H9 (cell line): ENCODE results near the gene HNRNPH2. TPM values are rescaled to one million over a fixed set of nuclear protein-coding genes. Genes with fewer than 3 reads are reported as not detected.

Experiments used
- DNase-seq: peaks from one replicate; pipeline ENCODE4 v3.0.0-alpha.2; 2017
- H2AFZ ChIP-seq: one replicate; pipeline ENCODE4 v1.6.1; 2013; ENCODE audit warnings: mild to moderate bottlenecking, low read length, control low read depth, moderate library complexity
- H2AK5ac ChIP-seq: 2 replicates; pipeline ENCODE4 v1.6.1; 2013; ENCODE audit warnings: low read length, control low read depth, mixed read lengths; ENCODE audit not compliant: insufficient read length
- H2BK120ac ChIP-seq: one replicate; pipeline ENCODE4 v1.6.1; 2013; ENCODE audit warnings: low read depth, mild to moderate bottlenecking, low read length, control low read depth, inconsistent platforms; ENCODE audit not compliant: poor library complexity, severe bottlenecking
- H2BK12ac ChIP-seq: 2 replicates; pipeline ENCODE4 v1.6.1; 2013; ENCODE audit warnings: low read length, control low read depth, mixed read lengths, low read depth; ENCODE audit not compliant: insufficient read length
- H2BK15ac ChIP-seq: 2 replicates; pipeline ENCODE4 v1.6.1; 2013; ENCODE audit warnings: low read depth, low read length, control low read depth
- H2BK20ac ChIP-seq: one replicate; pipeline ENCODE4 v1.6.1; 2013; ENCODE audit warnings: low read depth, mild to moderate bottlenecking, low read length, control low read depth, inconsistent platforms; ENCODE audit not compliant: poor library complexity, severe bottlenecking
- H2BK5ac ChIP-seq: 2 replicates; pipeline ENCODE4 v1.6.1; 2013; ENCODE audit warnings: low read length, control low read depth, mixed read lengths; ENCODE audit not compliant: insufficient read length
- H3K14ac ChIP-seq: 2 replicates; pipeline ENCODE4 v1.6.1; 2013; ENCODE audit warnings: low read length, control low read depth; ENCODE audit not compliant: insufficient read depth
- H3K18ac ChIP-seq: 2 replicates; pipeline ENCODE4 v1.6.1; 2013; ENCODE audit warnings: low read depth, mild to moderate bottlenecking, mixed read lengths, low read length, control low read depth; ENCODE audit not compliant: insufficient read length
- H3K23ac ChIP-seq: 2 replicates; pipeline ENCODE4 v1.6.1; 2013; ENCODE audit warnings: low read length, control low read depth, mixed read lengths, low read depth; ENCODE audit not compliant: insufficient read length
- H3K23me2 ChIP-seq: 2 replicates; pipeline ENCODE4 v1.6.1; 2013; ENCODE audit warnings: low read depth, mild to moderate bottlenecking, mixed read lengths, low read length, control low read depth; ENCODE audit not compliant: insufficient read length, poor library complexity, severe bottlenecking
- H3K27ac ChIP-seq: 2 replicates; pipeline ENCODE4 v1.5.1; 2013; ENCODE audit warnings: low read length, control low read depth, mixed read lengths, low read depth; ENCODE audit not compliant: insufficient read length
- H3K27me3 ChIP-seq: 2 replicates; pipeline ENCODE4 v1.6.1; 2013; ENCODE audit warnings: low read length, control low read depth, inconsistent platforms; ENCODE audit not compliant: insufficient read depth
- H3K4ac ChIP-seq: 2 replicates; pipeline ENCODE4 v1.6.1; 2013; ENCODE audit warnings: low read depth, mild to moderate bottlenecking, control low read depth, inconsistent platforms, low read length, moderate library complexity
- H3K4me1 ChIP-seq: 2 replicates; pipeline ENCODE4 v1.6.1; 2013; ENCODE audit warnings: low read length, control low read depth, inconsistent platforms; ENCODE audit not compliant: insufficient read depth
- H3K4me2 ChIP-seq: 2 replicates; pipeline ENCODE4 v1.6.1; 2013; ENCODE audit warnings: low read length, control low read depth, mixed read lengths; ENCODE audit not compliant: insufficient read length, insufficient read depth
- H3K56ac ChIP-seq: 2 replicates; pipeline ENCODE4 v1.6.1; 2013; ENCODE audit warnings: low read depth, mild to moderate bottlenecking, mixed read lengths, low read length, control low read depth; ENCODE audit not compliant: insufficient read length
- H3K79me1 ChIP-seq: 2 replicates; pipeline ENCODE4 v1.6.1; 2013; ENCODE audit warnings: low read depth, mild to moderate bottlenecking, moderate library complexity, low read length, control low read depth, inconsistent platforms; ENCODE audit not compliant: insufficient read depth, poor library complexity, severe bottlenecking
- H3K79me2 ChIP-seq: 2 replicates; pipeline ENCODE4 v1.6.1; 2013; ENCODE audit warnings: low read length, control low read depth, inconsistent platforms; ENCODE audit not compliant: insufficient read depth
- H3K9ac ChIP-seq: 2 replicates; pipeline ENCODE4 v1.6.1; 2013; ENCODE audit warnings: low read length, control low read depth, mixed read lengths; ENCODE audit not compliant: insufficient read length; ENCODE audit errors: extremely low read depth
- H3K9me3 ChIP-seq: one replicate; pipeline ENCODE4 v1.6.1; 2013; ENCODE audit warnings: low read depth, low read length, inconsistent platforms; ENCODE audit not compliant: control insufficient read depth
- H3T11ph ChIP-seq: one replicate; pipeline ENCODE4 v1.6.1; 2013; ENCODE audit warnings: mild to moderate bottlenecking, low read length, control low read depth, inconsistent platforms
- H4K20me1 ChIP-seq: one replicate; pipeline ENCODE4 v1.6.1; 2013; ENCODE audit not compliant: control insufficient read depth, insufficient read length, insufficient read depth
- H4K5ac ChIP-seq: 2 replicates; pipeline ENCODE4 v1.6.1; 2013; ENCODE audit warnings: low read depth, mild to moderate bottlenecking, mixed read lengths, low read length, control low read depth; ENCODE audit not compliant: insufficient read length
- H4K8ac ChIP-seq: replicated peaks from 2 replicates; pipeline ENCODE4 v1.6.1; 2013; ENCODE audit warnings: low read length, control low read depth, mixed read lengths, low read depth; ENCODE audit not compliant: insufficient read length
- H4K91ac ChIP-seq: 2 replicates; pipeline ENCODE4 v1.6.1; 2013; ENCODE audit warnings: low read depth, mild to moderate bottlenecking, moderate library complexity, mixed read lengths, low read length, control low read depth; ENCODE audit not compliant: insufficient read length
- H3K27ac Mint-ChIP-seq, 3 experiments: 2 replicates in 2 of 3; 3 replicates in 1 of 3; pipeline ENCODE4 v1.8.0; 2020 to 2021; ENCODE audit warnings: mixed read lengths in 3 of 3, mild to moderate bottlenecking in 1 of 3, moderate library complexity in 1 of 3
- H3K27me3 Mint-ChIP-seq: 2 replicates; pipeline ENCODE4 v1.8.0; 2021; ENCODE audit warnings: low read depth, mild to moderate bottlenecking, moderate library complexity, mixed read lengths
- H3K36me3 Mint-ChIP-seq, 3 experiments: 2 replicates in 2 of 3; 3 replicates in 1 of 3; pipeline ENCODE4 v1.8.0; 2020 to 2021; ENCODE audit warnings: low read depth in 3 of 3, mixed read lengths in 3 of 3; ENCODE audit not compliant: insufficient read depth in 1 of 3
- H3K4me1 Mint-ChIP-seq, 2 experiments: 2 replicates each; pipeline ENCODE4 v1.8.0; 2020; ENCODE audit warnings: mixed read lengths in 2 of 2
- H3K4me3 Mint-ChIP-seq, 2 experiments: 2 replicates in 1 of 2; 3 replicates in 1 of 2; pipeline ENCODE4 v1.8.0; 2020 to 2021; ENCODE audit warnings: mild to moderate bottlenecking in 2 of 2, mixed read lengths in 2 of 2, moderate library complexity in 1 of 2
- H3K9me3 Mint-ChIP-seq, 2 experiments: 2 replicates in 1 of 2; 3 replicates in 1 of 2; pipeline ENCODE4 v1.8.0; 2020; ENCODE audit warnings: mild to moderate bottlenecking in 2 of 2, mixed read lengths in 2 of 2, moderate library complexity in 1 of 2
- WGBS: extraction: QIAGEN DNeasy Blood & Tissue Kit; methylation state at CpG from one replicate; pipeline ENCODE4 v1.1.7; 2013; ENCODE audit warnings: missing lambda C conversion rate, low lambda C conversion rate, mixed read lengths; ENCODE audit not compliant: insufficient read length; ENCODE audit errors: extremely low coverage; 5-methylcytosine and 5-hydroxymethylcytosine counted together
- total RNA-seq: library from RNA; stranded (reverse); gene quantifications from 2 replicates; pipeline ENCODE4 v1.2.1, GENCODE V29; 2021
- TF ChIP-seq, protein P1 (sequence below): fragments of 200-600 bp; sonication (generic); conservative IDR thresholded peaks from 3 replicates; pipeline ENCODE4 v1.8.0; 2021; ENCODE audit warnings: antibody characterized with exemption, mild to moderate bottlenecking

The HNRNPH2 gene
- total RNA-seq, 1 experiment from 2014 or later: 60.2 TPM

DNA sequence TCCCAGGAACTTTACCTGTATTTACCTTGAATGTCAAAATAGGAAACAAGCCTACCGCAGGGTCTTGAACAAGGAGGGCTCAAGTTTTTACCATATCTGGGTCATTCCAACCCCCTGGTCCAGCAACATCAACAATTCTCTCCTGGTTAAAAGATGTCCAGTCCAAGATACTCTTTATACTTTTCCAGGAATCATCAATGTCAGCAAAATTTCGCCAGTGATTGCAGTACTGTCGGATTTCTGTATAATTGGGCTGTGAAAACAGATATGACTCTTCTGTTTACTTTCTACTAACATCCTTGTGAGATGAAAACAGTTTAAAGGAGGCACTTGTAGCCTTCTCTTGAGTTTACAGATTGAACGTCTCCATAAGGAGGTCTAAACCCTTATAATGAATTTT lies 9.3 kb upstream of the HNRNPH2 start:
- H3K9me3 Mint-ChIP-seq: peaks cover 50 to 65% of the 10 kb centered on the region in 2 experiments
- H3K4me1 ChIP-seq: no peaks in the 10 kb centered on the region
- no peak overlapping the region for H2BK120ac ChIP-seq
- peaks cover 32% of the 10 kb centered on the region for H3K9me3 ChIP-seq
- no peak overlapping the region for H2AFZ ChIP-seq
- H4K5ac ChIP-seq: no peak overlapping the region
- H3K36me3 Mint-ChIP-seq: peaks cover 26 to 53% (median 53%) of the 10 kb centered on the region in 3 experiments
- H3K4me1 Mint-ChIP-seq: 0 out of 4 replicates have a peak, but pooled peaks cover 0 to 1% of the 10 kb centered on the region in 2 experiments
- no peak overlapping the region for H2AK5ac ChIP-seq
- H3T11ph ChIP-seq: no peak overlapping the region
- H4K8ac ChIP-seq: no peak overlapping the region
- no peak overlapping the region for H3K23ac ChIP-seq
- no peak overlapping the region for H3K14ac ChIP-seq
- H3K27me3 ChIP-seq: no peaks in the 10 kb centered on the region
- WGBS: no CpG with 5 or more reads among the region's 4 CpGs
- no peaks in the 10 kb centered on the region for H3K23me2 ChIP-seq
- H3K27ac ChIP-seq: no peak overlapping the region
- H3K18ac ChIP-seq: no peak overlapping the region
- H2BK15ac ChIP-seq: no peak overlapping the region
- no peak overlapping the region for H3K4ac ChIP-seq
- no peak overlapping the region for H3K27ac Mint-ChIP-seq
- H3K9ac ChIP-seq: no peak overlapping the region
- no peak for DNase-seq
- no peak overlapping the region for H3K4me3 Mint-ChIP-seq
- no peak overlapping the region for H3K4me2 ChIP-seq
- TF ChIP-seq, protein P1, sequence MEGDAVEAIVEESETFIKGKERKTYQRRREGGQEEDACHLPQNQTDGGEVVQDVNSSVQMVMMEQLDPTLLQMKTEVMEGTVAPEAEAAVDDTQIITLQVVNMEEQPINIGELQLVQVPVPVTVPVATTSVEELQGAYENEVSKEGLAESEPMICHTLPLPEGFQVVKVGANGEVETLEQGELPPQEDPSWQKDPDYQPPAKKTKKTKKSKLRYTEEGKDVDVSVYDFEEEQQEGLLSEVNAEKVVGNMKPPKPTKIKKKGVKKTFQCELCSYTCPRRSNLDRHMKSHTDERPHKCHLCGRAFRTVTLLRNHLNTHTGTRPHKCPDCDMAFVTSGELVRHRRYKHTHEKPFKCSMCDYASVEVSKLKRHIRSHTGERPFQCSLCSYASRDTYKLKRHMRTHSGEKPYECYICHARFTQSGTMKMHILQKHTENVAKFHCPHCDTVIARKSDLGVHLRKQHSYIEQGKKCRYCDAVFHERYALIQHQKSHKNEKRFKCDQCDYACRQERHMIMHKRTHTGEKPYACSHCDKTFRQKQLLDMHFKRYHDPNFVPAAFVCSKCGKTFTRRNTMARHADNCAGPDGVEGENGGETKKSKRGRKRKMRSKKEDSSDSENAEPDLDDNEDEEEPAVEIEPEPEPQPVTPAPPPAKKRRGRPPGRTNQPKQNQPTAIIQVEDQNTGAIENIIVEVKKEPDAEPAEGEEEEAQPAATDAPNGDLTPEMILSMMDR: no peak
- no peaks in the 10 kb centered on the region for H4K20me1 ChIP-seq
- H2BK20ac ChIP-seq: no peak overlapping the region
- H3K79me2 ChIP-seq: no peaks in the 10 kb centered on the region
- H3K27me3 Mint-ChIP-seq: no peaks in the 10 kb centered on the region; the same call in 1 of the 2 replicates
- no peak overlapping the region for H2BK5ac ChIP-seq
- H3K56ac ChIP-seq: no peak overlapping the region
- no peaks in the 10 kb centered on the region for H3K79me1 ChIP-seq
- no peak overlapping the region for H2BK12ac ChIP-seq
- H4K91ac ChIP-seq: no peak overlapping the region
